NCI-H82 treated with DMSO at 0.1 percent for 48 hours (cell line): ENCODE data around the gene DDX39A.
"Not testable (repeated sequence)": the region's sequence is repeated elsewhere in the genome, so short reads cannot be mapped to it uniquely, and the experiment has no call there.

Experiments
- DNase-seq: peaks from one replicate; lab custom pipeline; 2025; ENCODE audit not compliant: unreplicated experiment; lab: John Stamatoyannopoulos, UW

The DDX39A gene

DNA sequence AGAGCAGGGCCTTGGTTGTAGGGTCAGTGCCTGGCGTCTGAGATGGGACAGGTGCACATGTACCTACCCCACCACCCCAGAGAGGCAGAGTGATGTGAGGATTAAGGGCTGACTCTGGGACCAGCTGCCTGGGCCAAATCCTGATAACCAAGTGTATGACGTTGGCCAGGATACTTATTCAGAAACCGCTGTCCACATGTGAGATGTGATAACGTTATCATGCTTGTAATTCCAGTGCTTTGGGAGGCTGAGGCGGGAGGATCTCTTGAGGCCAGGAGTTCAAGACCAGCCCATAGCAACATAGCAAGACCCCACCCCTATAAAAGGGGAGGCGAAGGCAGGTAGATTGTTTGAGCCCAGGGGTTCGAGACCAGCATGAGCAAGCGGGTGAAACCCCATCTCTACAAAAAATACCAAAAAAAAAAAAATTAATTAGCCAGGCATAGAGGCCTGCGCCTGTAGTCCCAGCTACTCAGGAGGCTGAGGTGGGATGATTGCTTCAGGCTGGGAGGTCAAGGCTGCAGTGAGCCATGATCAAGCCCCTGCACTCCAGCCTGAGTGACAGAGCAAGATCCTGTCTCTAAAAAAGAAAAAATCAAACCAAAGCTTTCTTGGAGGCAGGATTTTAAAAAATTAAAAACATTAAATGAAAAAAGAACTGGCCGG is 27.9 kb downstream of the DDX39A start:
- no peak for DNase-seq

DNA sequence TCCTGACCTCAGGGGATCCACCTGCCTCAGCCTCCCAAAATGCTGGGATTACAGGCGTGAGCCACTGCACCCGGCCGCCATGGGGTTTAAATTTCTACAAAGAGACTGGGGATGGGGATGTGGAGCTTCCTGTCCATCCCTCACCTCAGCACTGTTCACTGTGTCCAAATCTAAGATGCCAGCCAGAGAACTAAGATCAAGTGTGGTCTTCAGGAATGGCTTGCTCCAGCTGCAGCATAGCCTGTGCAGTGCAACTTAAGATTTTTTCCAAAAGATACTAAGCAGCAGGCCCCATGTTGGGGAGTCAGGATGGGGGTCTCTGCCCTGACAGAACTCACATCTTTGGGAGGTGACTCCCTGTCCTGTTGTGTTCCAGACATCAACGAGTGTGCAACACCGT is 28.6 kb downstream of the DDX39A start:
- DNase-seq = no peak

DNA sequence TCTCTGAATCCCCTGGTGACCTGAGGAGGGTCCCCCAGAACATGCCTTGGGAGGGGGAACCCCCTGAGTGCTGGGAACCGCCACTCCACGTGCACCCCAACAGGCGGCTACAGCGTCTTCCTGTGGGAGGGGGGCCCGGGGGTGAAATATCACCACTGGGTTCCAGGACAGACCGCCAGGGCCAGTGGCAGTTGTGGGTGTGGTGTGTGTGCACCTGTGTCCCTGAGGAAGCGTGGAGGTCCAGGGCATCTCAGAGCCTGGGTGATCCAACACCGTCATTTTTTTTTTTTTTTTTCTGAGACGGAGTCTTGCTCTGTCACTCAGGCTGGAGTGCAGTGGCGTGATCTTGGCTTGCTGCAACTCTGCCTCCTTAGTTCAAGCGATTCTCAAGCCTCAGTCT is 33.6 kb downstream of the DDX39A start:
- no peak for DNase-seq

DNA sequence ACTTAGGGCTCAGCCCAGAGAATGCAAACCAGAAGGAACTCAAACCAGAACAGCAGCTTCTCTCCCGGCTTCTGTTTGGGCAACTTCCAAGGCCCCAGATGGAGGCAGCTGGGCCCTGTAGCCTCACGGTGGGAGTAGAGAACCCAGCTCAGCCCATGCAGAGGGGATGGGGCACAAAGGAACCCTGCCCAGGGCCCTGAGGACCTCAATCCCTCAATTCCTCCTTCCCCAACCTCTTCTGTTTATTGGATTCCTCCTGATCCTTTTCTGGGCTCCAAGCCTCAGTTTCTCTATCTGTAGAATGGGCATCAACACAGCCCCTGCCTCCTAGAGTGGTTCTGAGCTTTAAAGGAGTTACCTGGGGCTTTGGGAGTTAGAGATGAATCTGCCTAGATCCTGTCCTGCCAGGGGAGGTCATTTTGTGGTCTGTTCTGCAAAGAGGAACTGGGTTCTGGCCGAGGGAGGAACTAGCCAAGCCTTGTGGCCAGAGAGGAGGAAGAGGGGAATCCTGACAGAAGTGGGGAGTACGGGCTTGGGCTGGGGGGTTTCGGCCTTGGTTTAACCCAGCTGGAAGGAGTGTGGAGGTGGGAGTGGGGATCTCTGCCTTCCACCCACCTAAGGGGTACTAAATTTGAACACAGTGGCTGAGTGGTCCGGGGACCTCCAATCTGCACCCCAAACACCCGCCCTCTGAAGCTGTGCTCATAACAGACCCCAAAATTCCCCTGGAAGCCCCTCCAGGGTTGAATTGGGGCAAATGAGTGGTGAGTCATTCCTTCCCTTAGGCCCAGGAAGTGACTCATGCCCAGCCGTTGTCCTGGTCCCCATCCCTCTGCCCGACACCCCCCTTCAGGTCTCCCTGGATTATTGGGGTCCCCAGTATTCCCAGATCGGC is 35.2 kb downstream of the DDX39A start:
- DNase-seq = no peak

DNA sequence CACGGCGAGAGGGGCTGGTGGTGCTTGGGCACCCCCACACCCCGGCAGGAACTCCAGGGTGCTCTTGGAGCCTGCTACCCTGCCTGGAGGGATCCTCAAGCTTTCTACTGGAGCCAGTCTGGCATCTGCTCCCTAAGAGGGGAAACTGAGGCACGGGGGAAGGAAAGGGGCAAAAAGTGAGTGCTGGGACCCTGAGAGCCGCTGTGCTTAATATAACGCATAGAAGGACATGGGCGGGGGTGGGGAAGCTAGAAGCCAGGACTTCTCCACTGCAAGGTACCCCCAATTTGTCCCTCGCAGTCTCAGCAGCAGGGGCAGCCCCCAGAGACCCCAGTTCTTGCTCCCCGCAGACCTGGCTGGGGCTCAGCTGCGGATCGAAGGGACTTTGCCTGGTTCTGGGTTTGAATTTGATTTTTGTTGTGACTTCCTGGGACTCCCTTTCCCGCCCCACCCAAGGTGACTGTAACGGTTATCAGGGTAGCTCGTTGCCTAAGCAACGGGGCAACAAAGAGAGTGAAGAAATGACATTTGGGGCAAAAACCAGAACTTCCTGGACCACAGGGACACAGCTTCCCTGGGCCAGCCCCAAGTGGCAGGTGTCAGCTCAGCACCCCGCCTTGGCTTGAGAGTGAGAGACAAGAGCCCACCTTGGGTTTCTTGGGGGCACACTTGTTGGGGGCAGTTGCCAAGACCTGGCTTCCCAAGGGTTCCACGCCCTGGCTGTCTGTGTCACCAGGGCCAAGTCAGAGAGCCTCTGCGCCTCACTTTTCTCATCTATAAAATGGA is 37.3 kb downstream of the DDX39A start:
- DNase-seq = no peak

DNA sequence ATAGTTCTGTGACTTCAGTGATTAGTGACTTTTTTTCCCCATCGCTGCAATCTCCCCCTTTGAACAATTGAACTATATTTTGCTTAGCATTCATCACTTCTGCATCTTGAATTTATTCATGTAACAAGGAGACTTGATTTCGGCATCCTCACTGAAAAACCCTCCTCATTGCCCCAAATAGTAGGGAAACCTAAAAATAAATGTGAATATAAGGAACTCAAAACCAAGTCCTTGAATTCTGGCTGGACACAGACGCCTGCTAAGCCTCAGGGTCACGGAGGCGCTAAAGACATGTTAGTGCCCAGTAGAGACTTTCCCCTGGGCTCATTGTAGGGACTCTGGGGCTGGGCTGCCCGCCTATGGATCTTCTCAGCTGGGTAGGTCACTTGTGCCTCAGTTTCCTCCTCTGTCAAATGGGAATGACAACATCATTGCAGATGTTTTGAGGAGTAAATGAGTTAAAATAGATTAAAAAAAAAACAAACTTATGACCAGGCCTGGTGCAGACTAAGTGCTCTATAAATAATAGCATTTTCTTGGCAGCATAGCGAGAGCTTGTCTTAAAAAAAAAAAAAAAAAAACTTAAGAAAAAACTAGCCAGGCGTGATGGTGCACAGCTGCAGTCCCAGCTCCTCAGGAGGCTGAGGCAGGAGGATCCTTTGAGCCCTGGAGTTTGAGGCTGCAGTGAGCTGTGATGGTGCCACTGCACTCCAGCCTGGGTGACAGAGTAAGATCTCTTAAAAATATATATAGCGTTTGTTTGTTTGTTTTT is 39.7 kb downstream of the DDX39A start:
- DNase-seq = no peak

DNA sequence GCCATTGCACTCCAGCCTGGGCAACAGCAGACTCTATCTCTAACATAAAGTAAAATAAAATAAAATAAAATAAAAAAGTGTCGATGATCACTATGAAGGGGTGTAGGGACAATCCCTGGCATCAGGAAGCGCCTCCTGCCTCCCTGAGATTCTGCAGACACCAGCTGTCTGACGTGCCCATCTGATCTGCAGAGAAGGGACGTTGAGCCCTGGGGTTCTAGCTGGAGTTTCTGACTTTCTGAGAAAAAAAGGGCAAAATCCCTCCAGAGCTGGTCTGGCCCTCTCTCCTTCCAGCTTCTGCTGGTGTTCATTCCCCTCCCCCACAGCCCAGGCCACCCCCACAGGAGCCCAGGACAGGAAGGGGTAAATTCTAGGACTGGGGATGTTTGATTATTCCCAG is 40.3 kb downstream of the DDX39A start:
- DNase-seq = no peak

DNA sequence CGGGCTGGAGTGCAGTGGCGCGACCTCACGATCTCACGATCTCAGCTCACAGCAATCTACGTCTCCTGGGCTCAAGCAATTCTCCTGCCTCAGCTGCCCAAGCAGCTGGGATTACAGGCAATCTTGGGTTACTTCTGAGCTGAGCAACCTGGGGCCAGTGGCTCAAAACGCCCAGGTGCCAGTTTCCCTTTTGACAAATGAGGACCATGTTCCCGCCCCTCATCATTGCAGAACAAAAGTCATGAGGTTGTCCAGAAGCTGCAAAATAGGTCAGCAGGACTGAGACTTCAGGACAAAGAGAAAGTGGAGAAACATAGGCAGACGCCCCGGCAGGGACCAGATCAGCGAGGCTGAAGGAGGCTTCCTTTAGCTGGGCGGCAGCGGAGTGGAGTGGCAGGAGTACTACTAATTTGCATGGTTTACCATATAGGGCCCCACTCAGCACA is 41.2 kb downstream of the DDX39A start:
- DNase-seq = no peak

DNA sequence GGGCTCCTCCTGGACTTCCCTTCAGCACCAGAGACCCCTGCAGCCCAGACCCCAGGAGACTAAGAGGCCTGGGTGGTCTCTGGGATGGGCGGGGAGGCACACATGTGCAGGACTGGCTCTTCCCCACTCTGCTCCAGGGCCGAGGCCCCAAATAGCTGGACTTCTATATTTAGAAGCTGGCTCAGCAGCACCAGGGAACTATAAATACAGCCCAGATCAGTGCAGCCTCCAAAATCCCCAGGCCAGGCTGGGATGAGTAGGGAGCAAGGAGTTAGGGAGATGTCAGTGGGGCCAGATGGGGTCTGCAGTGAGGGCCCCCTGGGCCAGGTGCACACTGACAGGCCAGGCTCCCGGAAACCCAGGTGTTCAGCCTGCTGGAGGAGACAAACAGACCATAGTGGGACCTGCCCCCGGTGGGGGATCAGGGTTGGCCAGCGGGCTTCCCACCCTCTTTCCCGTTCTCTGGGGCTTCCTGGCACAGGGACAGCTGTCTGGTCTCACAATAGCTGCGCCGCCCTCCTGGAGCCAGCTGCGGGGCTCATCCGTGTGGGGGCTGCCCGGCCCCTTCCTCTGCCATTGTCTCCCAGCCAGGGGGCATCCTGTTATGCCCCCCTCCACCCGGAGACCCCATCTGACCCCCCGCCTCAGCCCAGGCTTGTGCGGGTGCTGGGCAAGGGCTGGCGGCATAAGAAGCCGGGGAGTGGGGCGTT is 43.4 kb downstream of the DDX39A start:
- no peak for DNase-seq

DNA sequence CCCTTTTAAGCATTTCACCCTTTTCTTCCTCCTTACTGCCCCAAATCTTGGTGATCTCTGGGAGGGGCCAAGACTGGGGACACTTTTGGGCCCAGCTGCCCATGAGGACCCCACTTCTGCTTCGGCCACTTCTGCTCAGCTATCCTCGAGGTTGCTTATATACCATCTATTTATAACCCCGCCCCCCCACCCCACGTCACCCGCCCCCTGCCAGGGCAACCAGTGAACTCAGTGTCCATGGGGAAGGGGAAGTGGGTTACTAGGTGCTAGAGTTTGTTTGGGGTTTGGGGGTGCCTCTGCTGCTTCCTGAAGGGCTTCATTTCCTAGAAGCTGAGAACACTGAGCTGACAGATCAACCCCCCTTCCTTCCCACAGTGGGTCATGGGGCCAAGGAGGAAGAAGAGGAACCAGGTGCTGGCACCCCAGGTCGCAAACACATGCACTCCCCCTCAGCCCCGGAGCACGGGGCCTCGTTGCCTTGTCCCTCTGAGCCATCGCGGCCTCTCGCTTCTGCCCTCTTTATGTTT is 44.0 kb downstream of the DDX39A start:
- DNase-seq = no peak

DNA sequence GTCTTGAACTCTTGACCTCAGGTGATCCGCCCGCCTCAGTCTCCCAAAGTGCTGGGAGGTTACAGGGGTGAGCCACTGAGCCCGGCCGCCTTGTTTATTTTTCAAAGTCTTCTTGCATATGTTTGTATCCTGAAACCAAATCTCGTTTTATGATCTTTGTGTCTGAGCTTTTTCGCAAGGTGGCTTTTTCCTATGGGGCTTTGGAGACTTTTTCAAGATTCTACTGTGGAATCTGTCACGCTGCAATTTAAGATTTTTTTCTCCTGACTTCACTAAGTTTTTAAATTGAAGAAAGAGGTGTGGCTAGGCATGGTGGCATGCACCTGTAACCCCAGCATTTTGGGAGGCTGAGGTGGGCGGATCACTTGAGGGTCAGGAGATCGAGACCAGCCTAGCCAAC is 44.8 kb downstream of the DDX39A start:
- DNase-seq = not testable (repeated sequence)

DNA sequence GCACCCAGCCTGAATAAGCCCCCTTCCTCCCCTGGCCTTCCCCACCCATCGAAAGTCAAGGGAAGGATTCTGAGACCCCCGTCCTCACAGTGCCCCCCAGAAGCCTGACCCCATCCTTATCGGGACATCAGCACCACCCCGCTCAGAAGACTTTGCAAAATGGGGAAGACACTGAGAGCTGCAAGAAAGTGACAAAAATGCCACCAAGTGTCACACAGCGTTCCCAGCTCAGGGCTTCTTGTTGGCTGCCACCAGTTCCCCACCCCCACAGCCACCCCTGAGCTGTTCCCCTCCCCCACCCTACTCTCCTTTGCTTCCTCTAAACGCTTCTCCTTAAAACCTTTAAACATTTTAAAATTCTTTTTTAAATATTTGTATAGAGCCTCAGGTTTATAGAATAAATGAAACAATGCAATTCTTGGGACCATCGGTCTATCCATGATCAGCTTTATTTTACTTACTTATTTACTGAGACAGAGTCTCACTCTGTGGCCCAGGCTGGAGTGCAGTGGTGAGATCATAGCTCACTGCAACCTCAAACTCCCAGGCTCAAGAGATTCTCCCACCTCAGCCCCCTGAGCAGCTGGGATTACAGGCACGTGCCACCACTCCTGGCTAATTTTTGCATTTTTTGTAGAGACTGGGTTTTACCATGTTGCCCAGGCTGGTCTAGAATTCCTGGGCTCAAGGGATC is 46.6 kb downstream of the DDX39A start:
- DNase-seq = not testable (repeated sequence)

DNA sequence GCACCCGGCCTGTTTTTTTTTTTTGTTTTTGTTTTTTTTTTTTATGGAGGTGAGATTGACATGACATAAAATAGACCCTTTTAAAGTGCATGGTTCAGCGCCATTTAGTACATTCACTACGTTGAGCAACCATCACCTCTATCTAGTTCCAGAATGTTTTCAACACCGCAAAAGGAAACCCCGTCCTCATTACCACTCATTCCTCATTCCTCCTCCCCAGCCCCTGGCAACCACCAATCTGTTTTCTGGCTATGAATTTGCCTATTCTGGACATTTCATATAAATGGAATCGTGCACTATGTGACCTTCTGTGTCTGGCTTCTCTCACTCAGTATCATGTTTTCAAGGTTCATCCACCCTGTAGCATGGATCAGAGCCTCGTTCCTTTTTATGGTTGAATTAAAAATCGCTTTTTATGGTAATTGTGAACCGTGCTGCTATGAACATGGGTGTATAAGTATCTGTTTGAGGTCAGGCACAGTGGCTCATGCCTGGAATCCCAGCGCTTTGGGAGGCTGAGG is 47.8 kb downstream of the DDX39A start:
- DNase-seq = no peak

DNA sequence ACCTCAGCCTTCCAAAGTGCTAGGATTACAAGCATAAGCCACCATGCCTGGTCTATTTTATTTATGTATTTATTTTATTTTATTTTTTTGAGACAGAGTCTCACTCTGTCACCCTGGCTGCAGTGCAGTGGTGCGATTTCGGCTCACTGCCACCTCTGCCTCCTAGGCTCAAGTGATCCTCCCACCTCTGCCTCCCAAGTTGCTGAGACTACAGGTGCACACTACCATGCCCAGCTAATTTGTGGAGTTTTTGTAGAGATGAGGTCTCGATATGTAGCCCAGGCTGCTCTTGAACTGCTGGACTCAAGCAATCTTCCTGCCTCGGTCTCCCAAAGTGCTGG is 48.2 kb downstream of the DDX39A start:
- no peak for DNase-seq

DNA sequence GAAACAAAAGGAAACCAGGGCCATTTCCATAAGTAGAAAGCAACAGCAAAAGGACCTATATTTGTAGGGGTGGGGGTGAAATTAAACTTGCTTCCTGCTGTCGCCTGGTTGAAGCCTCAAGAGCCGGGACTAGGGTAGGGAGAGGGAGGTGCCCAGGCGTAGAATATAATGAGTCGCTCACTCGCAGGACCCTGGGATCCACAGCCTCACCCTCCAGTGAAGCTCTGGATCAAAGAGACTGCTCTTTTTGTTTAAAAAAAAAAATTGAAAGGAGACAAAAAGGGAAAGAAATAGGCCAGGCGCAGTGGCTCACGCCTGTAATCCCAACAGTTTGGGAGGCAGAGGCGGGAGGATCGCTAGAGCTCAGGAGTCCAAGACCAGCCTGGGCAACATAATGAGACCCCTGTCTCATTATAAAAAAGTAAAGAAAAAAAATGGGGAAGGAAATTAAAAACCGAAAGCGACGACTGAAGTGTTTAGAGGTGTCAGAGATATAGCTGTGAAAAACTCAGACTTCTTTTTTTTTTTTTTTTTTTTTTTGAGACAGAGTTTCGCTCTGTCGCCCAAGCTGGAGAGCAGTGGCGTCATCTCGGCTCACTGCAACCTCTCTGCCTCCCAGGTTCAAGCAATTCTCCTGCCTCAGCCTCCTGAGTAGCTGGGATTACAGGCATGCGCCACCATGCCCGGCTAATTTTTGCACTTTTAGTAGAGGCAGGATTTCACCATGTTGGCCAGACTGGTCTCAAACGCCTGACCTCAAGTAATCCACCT is 48.8 kb downstream of the DDX39A start:
- no peak for DNase-seq

DNA sequence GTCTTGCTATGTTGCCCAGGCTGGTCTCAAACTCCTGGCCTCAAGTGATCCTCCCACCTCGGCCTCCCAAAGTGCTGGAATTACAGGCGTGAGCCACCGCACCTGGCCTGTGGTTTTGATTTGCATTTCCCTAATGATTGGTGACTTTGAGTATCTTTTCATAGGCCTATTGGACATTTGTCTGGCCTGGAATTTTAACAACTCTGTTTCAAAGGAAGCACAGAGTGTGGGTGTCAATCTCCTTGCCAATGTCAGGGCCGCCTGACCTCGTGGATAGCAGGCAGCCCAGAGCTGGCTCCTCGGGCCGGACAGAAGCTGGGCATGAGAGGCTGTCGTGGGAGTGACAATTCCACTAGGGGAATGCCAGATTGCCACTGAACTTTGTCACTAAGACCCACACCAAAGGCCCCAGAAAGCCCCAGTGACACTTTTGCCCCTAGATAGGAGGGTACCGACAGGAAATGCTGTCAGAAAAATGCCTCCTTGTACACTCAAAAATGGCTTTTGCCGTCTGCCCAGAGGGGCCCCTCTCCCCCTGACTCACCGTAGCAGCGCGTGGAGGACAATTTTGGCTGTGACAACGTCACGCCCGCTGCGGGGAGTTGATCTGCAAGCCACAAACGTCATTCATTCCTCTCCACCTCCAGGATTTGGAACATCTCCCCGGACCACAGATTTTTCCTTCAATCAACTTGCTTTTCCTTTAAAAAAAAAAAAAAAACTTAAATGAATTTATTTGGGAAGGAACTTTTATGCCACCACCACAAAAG is 49.6 kb downstream of the DDX39A start:
- no peak for DNase-seq

DNA sequence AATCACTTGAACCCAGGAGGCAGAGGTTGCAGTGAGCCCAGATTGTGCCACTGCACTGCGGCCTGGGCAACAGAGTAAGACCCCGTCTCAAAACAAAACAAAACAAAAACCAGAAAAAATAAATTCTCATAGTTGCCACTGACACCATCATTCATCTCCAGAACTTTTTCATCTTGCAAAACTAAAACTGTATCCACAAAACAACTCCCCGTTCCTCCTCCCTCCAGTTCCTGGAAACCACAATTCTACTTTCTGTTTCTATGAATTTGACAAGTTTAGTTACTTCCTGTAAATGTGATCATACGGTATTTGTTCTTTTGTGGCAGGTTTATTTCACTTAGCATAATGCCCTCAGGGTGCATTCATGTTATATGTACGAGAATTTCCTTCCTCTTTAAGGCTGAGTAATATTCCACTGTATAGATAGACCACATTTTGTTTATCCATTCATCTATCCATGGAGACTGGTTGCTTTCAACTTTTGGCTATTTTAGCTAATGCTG is 51.1 kb downstream of the DDX39A start:
- no peak for DNase-seq

DNA sequence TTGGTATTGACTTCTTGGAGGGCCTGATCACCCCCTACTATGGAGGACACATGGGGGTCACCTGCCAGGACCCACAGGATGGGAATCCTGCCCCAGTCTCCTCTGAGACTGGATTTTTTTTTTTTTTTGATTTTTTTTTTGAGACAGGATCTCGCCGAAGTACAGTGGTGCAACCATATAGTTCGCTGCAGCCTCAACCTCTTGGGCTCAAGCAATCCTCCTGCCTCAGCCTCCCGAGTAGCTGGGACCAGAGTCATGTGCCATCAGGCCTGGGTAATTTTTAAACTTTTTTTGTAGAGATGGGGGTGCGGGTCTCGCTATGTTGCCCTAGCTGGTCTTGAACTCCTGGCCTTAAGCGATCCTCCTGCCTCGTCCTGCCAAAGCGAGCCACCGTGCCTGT is 52.1 kb downstream of the DDX39A start:
- DNase-seq = no peak
